Activated CD4-positive, alpha-beta T cell treated with anti-CD3 and anti-CD28 coated beads for 24 hours (primary cell): ENCODE results near the gene FLRT3.

Experiments
- DNase-seq, 2 donors: peaks; one replicate each; pipeline ENCODE4 v3.0.0-alpha.2; 2020; ENCODE audit warnings: low read depth in 2 of 2

FLRT3 gene

DNA sequence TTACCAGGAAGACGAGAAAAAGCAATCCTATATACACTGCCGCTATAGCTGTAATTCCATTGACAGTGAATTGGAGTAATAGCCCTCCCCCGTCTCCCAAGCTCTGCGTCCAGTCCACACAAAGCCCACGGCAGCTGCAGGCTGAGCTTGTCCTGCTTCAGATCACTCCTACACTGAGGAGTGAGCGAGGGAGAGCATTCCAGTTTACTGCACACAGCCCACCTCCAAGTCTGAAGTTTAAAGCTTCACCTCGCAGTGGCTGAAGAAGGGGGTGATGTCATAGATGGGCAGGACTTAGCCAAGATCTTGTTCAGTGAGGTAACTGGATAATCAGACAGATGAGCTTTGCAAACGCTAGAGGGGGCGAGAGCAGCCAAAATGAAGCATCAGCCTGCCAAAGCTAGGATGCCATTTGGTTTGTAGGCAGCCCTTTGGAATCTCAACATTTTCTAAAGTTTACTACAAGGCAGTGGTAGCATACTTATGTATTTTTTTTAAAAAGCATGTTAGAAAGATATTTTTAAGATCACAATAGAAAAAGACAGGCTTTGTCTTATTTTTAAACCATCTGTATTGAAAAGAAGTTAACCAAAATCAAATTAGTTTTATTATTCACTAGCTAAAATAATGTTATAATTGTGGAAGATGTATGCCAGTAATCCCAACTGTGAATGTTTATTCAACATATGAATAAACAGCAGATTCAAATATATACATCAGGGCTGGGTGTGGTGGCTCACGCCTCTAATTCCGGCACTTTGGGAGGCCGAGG, at the start of gene FLRT3:
FLRT3 (minus strand) TSS at position 213 of the 772 bp plus-strand sequence. CDS start 10,106 bp downstream, outside the sequence.
- DNase-seq, result no peak

DNA sequence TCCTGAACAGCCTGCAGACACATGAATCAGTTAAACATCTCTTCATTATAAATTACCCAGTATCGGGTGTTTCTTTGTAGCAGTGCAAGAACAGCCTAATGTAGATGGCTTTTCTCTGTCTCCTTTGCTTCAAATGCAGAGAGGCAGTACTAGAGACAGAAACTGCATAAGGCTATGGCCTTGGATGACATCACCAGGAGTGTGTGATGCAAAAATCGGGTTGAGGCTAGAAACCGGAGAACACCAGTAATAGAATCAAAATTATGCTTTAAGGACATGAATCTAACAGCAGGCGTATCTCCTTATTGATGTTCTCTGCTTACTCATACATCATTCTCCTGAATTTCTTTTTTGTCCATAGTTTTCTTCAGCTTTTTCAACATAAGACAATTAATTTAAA, 49.3 kb upstream of the FLRT3 start:
- DNase-seq, result no peak

GRCh38 chr20:14385176-14385740, 47.8 kb upstream of the FLRT3 start:
- DNase-seq, result no peak

DNA sequence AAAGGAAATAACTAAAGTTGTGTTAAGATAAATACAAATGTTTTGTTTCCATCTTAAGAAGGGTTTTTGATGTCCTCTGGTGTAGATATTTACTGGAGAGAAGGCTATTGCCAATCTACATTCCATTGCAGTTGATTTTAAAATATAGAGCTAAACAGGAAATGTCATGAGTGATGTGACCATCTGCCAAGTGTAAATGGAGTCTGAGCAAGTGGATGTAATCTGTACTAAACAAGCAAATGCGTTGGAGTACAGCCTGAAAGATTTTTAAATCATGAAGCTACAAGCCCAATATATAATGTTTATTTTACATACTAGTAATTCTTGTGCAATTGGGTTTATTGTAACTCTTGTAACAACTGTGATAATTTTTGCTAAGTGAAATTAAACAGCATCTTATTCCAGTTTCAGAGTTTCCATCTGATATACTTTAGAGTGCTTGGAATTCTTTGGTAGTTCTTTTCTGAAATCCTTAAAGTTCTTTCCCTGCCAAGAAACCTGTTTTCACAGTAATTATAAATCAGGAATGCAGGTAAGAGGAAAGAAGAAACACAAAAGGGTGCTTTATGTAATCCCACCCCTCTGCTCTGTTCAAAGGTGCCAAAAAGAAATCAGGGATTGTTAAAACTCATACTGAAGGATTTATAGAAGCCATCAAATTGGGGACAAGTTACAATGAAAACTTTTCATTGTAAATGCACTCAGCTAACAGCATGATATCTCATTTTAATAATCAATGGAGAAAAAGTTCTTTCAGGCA, 47.2 kb upstream of the FLRT3 start:
- DNase-seq, result no peak

DNA sequence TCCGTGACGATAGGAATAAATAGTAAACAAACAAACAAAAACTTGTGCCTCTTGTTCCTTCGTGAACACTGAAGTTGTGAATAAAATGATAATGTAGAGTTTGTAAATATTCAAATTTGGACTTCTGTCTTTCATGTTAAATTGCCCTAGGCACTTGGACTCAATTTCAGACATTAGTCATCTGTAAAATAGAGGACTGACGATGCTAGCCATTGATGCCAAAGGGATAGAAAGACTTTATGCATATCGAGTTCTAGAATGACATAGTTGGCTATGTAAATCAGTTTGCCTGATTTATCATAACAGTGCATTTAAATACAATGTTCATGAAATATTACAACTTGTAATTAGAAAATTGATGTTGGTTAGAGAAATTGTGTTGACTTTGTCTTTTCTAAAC, 45.9 kb upstream of the FLRT3 start:
- no peak for DNase-seq

DNA sequence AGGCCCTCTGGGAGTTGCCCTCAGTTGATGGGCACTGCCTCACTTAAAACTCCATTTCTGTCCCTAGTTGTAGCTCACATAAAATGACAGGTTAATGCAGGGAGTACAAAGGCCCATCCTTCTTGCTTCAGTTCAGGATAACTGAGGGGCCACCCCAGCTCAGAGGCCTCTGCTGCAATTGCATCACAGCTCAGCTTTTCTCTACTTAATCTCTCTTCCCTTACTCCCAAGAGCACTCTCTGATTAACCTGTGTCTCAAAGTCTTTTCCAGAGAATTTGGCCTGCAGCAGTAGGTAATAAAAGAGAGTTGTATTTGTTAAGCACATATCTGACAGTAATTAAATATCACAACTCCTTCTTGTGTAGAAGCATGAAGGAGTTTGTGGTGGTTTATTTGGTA, 40.9 kb upstream of the FLRT3 start:
- no peak for DNase-seq

DNA sequence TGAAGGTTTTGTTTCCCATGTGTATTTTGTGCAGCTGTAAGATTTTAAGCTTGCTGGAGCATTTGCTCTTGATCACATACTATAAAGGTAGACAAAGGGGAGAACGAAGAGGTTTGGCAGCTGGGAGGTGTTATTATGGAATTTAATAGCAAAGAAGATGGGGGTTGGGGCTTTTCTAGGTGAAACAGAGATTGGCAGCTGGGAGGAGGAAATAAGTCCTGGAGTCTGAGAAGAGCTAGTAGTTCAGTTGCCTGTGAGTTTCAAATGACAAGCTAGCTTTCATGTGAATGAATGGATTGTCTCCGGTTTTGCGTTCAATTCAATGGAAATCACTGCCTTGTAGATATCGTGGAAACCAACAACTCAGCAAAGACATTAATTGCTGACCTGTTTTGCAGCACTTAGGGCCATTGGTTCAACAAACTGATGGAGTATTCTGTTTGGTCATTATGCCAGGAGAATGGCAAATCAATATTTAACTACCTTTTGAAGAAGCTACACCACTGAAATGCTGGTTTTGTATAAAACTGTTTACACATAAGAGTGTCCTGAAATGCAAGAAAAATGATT, 38.1 kb upstream of the FLRT3 start:
- no peak for DNase-seq

DNA sequence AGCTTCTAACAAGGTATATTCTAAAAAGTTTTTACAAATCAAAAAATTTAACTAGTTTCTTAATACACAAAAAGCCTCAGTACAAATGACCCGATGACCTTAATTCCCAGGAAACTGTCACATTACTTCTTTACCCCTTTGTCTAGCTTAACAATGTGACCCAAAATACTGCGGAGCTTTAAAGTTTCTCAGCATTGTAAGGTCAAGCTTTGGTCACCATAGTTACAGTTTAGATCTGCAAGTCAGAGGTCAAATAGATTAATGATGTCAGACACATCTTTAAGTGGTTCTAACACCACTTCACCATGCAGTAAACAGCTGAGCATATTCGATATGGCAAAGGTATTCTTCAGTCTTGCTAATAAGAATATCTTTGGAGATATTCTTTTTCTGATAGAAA, 36.8 kb upstream of the FLRT3 start:
- DNase-seq, result no peak

GRCh38 chr20:14361509-14362345, 24.3 kb upstream of the FLRT3 start:
- DNase-seq, result no peak

DNA sequence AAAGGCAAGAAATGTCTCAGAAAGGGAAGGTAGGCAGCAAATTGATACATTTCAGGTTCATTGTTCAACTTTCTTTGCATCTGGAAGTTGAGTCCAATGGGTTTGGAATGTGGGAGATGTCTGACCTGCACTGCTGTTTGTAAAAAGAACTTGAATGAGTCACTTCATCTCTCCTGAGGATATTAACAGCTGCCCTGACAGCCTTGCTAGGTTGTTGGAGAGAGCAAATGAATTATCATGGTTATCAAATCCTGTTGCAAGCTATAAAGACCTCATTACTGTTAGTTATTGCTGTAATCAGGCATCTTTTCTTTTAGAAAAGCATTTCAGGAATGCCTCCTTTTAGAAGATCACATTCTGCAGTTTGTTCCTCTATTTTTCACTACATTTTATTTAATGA, 23.0 kb upstream of the FLRT3 start:
- DNase-seq, result no peak

- DNase-seq, result no peak
Observed at GRCh38 chr20:14355791-14356190, 18.4 kb upstream of the FLRT3 start.

- no peak for DNase-seq
Observed at GRCh38 chr20:14344746-14345145, 7.3 kb upstream of the FLRT3 start.

- no peak for DNase-seq
Observed at GRCh38 chr20:14343491-14344065, 6.2 kb upstream of the FLRT3 start.

DNA sequence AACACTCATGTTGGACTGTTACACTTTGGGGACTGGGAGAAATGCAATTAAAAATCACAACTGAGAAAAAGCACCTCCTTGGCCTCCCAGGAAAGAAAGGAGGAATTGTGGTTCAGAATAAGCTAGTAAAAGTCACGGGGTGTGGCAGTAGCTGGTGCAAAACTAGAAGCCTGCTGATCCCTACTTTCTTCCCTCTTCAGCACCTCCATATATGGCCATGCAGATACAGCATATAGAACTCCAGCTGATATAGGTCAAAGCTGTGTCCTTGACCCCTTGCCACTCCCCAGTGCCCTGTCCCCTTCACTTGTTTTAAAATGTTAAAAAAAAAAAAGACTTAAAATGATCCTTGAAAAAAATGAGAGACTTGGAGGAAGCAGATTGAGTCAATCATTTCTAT, 5.5 kb upstream of the FLRT3 start:
- DNase-seq, result no peak

DNA sequence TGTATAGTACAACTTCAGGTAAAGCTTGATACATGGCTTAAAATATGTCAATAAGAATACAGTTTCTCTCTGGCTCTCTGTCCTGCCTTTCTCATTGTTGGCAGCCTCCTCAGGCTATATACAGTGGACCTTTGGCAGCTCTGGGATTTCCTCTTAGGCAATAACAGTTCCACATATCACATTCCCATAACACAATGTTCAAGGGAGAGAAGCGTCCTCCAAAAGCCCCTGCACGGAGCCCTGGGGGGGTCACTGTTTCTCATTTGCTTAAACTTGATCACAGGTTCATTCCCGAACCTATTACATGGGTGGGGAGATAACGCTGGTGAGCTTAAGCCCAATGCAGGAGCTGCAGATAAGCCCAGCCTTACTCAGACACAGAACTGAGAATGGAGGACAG, 4.4 kb upstream of the FLRT3 start:
- no peak for DNase-seq

DNA sequence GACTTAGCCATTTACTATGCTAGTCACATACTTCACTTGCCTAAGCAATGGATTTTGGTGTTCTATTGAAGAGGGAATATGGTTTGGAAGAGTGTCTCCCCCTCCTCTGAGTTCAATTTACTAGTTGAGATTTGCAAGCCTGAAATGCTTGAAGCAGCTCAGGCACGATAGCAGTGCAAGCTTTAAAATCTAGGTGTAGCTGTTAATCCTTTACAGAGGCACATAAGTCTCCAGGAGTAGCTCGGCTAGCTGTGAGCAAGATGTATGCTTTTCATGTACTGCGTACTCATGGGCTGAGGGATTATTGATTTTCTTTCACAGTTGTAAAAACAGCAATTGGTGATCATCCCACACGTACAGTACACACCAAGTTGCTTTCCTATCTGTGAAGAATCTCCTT, 726 bp downstream of the FLRT3 start:
- DNase-seq, result no peak

- DNase-seq, result no peak
Observed at GRCh38 chr20:14335052-14335451, 2.4 kb downstream of the FLRT3 start.

- DNase-seq, result no peak
Observed at GRCh38 chr20:14334306-14334930, 3.0 kb downstream of the FLRT3 start.

- DNase-seq, result no peak
Observed at GRCh38 chr20:14333721-14334120, 3.7 kb downstream of the FLRT3 start.

GRCh38 chr20:14332866-14333265, 4.5 kb downstream of the FLRT3 start:
- DNase-seq, result no peak

GRCh38 chr20:14331646-14332045, 5.8 kb downstream of the FLRT3 start:
- DNase-seq, result no peak
